Measurements from ENCODE around the gene ATG9A.

Gene ATG9A

GRCh38 chr2:219250049-219250781 lies 20.8 kb upstream of the ATG9A start:
- no peak for DNase-seq
- H3K4me1 ChIP-seq = peaks cover 0 to 85% (median 65%) of the 10 kb centered on the region in 4 donors

GRCh38 chr2:219249203-219249980 lies 20.0 kb upstream of the ATG9A start:
- H3K4me1 ChIP-seq = peaks cover 0 to 85% (median 69%) of the 10 kb centered on the region in 4 donors
- peak; percentile 71 to 90 for DNase-seq
- H3K36me3 ChIP-seq = peaks cover 9 to 37% (median 29%) of the 10 kb centered on the region in 3 donors
- H3K27me3 ChIP-seq = no peaks in the 10 kb centered on the region
- no peak for TF ChIP-seq CTCF (IDR thresholded peaks at IDR 0.05)
- H3K27ac ChIP-seq = peak overlapping the region; percentile 86 to 92
- intact Hi-C loops (cut with DNase I; ENCODE audit: low total_unique reads) = no loop called here
- H3K4me3 ChIP-seq = peak overlapping the region; percentile 5 to 23
- H3K9me3 ChIP-seq = no peaks in the 10 kb centered on the region

More at GRCh38 chr2:219250049-219250781, 20.8 kb upstream of the ATG9A start:
- Histone ChIP-seq H3K27ac (peak overlapping the region; percentile 86 to 92), H3K27me3 (no peaks in the 10 kb centered on the region), H3K36me3 (peaks cover 9 to 37% (median 29%) of the 10 kb centered on the region in 3 donors), H3K4me3 (peak overlapping the region in 1 of 2 donors; percentile 23), H3K9me3 (no peaks in the 10 kb centered on the region)
- TF ChIP-seq CTCF (IDR thresholded peaks at IDR 0.05) = no peak
- intact Hi-C loops (cut with DNase I; ENCODE audit: low total_unique reads) = no loop called here

- H3K27ac ChIP-seq = peak overlapping the region; percentile 86 to 92
- no peak for DNase-seq
- peaks cover 9 to 37% (median 29%) of the 10 kb centered on the region in 3 donors for H3K36me3 ChIP-seq
- intact Hi-C loops (cut with DNase I; ENCODE audit: low total_unique reads) = no loop called here
- no peaks in the 10 kb centered on the region for H3K27me3 ChIP-seq
- no peak for TF ChIP-seq CTCF (IDR thresholded peaks at IDR 0.05)
- H3K4me1 ChIP-seq = peaks cover 0 to 80% (median 69%) of the 10 kb centered on the region in 4 donors
- peak overlapping the region; percentile 5 to 23 for H3K4me3 ChIP-seq
- no peaks in the 10 kb centered on the region for H3K9me3 ChIP-seq
These were observed 19.4 kb upstream of the ATG9A start for GRCh38 chr2:219248845-219249202.

- peak overlapping the region; percentile 86 to 92 for H3K27ac ChIP-seq
- no peak for DNase-seq
- peaks cover 0 to 76% (median 69%) of the 10 kb centered on the region in 4 donors for H3K4me1 ChIP-seq
- peaks cover 9 to 37% (median 29%) of the 10 kb centered on the region in 3 donors for H3K36me3 ChIP-seq
- intact Hi-C loops (cut with DNase I; ENCODE audit: low total_unique reads) = no loop called here
- H3K9me3 ChIP-seq = no peaks in the 10 kb centered on the region
- no peaks in the 10 kb centered on the region for H3K27me3 ChIP-seq
- H3K4me3 ChIP-seq = no peak overlapping the region
- no peak for TF ChIP-seq CTCF (IDR thresholded peaks at IDR 0.05)
These were observed 18.5 kb upstream of the ATG9A start for GRCh38 chr2:219247678-219248642.

- intact Hi-C loops (cut with DNase I; ENCODE audit: low total_unique reads) = no loop called here
These were observed 17.1 kb upstream of the ATG9A start for GRCh38 chr2:219246559-219246958.

More at GRCh38 chr2:219246559-219246958, 17.1 kb upstream of the ATG9A start:
- H3K4me1 ChIP-seq = peaks cover 0 to 62% (median 56%) of the 10 kb centered on the region in 4 donors
- no peaks in the 10 kb centered on the region for H3K27me3 ChIP-seq
- TF ChIP-seq CTCF (IDR thresholded peaks at IDR 0.05) = no peak
- no peak for DNase-seq
- no peak overlapping the region for H3K4me3 ChIP-seq
- no peaks in the 10 kb centered on the region for H3K9me3 ChIP-seq
- peaks cover 9 to 37% (median 29%) of the 10 kb centered on the region in 3 donors for H3K36me3 ChIP-seq
- H3K27ac ChIP-seq = peak overlapping the region; percentile 92 to 99
